T-helper 17 cell (primary cell): ENCODE results near the gene KY. TPM values are rescaled to one million over a fixed set of nuclear protein-coding genes. Genes with fewer than 3 reads are reported as not detected.

Experiments used
- total RNA-seq, 4 donors: library from RNA in 2 of 4; stranded (reverse) in 2 of 4; gene quantifications; one replicate each; pipeline ENCODE4 v1.2.3 and lab custom pipeline; 2022 to 2026

Gene KY
- total RNA-seq, 2 donors from 2014 or later = not detected

Other genes starting within 250 kb of the KY start
- gene ANAPC13, start 165.0 kb downstream of the KY start, total RNA-seq = 10 to 100 TPM; 23.0 to 23.9 TPM
- gene CEP63, start 165.0 kb downstream of the KY start, total RNA-seq = 10 to 100 TPM; 17.0 to 20.1 TPM
- 1 to 10 TPM; 1.3 to 3.5 TPM for gene EPHB1, start 144.2 kb upstream of the KY start, total RNA-seq